CD8-positive, alpha-beta memory T cell (primary cell): ENCODE results near the gene SIL1. TPM values are rescaled to one million over a fixed set of nuclear protein-coding genes. Genes with fewer than 3 reads are reported as not detected.

Experiments
- CTCF ChIA-PET: fragments of 350-600 bp; sonication (Branson Sonifier 250); formaldehyde crosslinking; loops from one replicate; lab custom pipeline; 2021; ENCODE audit warnings: antibody characterized with exemption; lab: Charles Lee
- POLR2A ChIA-PET: fragments of 350-600 bp; sonication (Branson Sonifier 250); formaldehyde crosslinking; loops from one replicate; lab custom pipeline; 2021; ENCODE audit warnings: antibody characterized with exemption; lab: Charles Lee
- DNase-seq, 5 donors: peaks; one replicate each; pipeline versions ENCODE4 v3.0.0 to v3.0.0-alpha.2; 2020 to 2022; ENCODE audit warnings: mixed read lengths in 1 of 5
- H3K27ac ChIP-seq: one replicate; pipeline ENCODE4 v1.7.0; 2013; ENCODE audit warnings: low read depth, mild to moderate bottlenecking, low read length, moderate library complexity
- H3K27me3 ChIP-seq: 2 replicates; pipeline ENCODE4 v1.7.0; 2013; ENCODE audit warnings: low read length, mild to moderate bottlenecking; ENCODE audit not compliant: insufficient read depth, poor library complexity, severe bottlenecking
- H3K36me3 ChIP-seq: 2 replicates; pipeline ENCODE4 v1.7.0; 2013; ENCODE audit warnings: mild to moderate bottlenecking, low read length, moderate library complexity; ENCODE audit not compliant: insufficient read depth
- H3K4me1 ChIP-seq: 2 replicates; pipeline ENCODE4 v1.7.0; 2013; ENCODE audit warnings: mild to moderate bottlenecking, low read length, moderate library complexity; ENCODE audit not compliant: insufficient read depth
- H3K4me3 ChIP-seq: 2 replicates; pipeline ENCODE4 v1.7.0; 2013; ENCODE audit warnings: mild to moderate bottlenecking, low read length
- H3K9me3 ChIP-seq: 2 replicates; pipeline ENCODE4 v1.7.0; 2013; ENCODE audit warnings: mild to moderate bottlenecking, low read length
- H3K27ac Mint-ChIP-seq, 8 donors: one replicate each; pipeline ENCODE4 v1.8.0; 2020 to 2021; ENCODE audit warnings: mixed read lengths in 8 of 8, mild to moderate bottlenecking in 6 of 8, inconsistent platforms in 3 of 8, moderate library complexity in 3 of 8
- H3K27me3 Mint-ChIP-seq, 2 donors: one replicate each; pipeline ENCODE4 v1.8.0; 2020 to 2021; ENCODE audit warnings: mixed read lengths in 2 of 2, mild to moderate bottlenecking in 1 of 2, moderate library complexity in 1 of 2
- H3K36me3 Mint-ChIP-seq, 3 donors: one replicate each; pipeline ENCODE4 v1.8.0; 2020 to 2021; ENCODE audit warnings: mixed read lengths in 3 of 3, inconsistent platforms in 1 of 3, mild to moderate bottlenecking in 1 of 3
- H3K4me1 Mint-ChIP-seq, 3 donors: one replicate each; pipeline ENCODE4 v1.8.0; 2020 to 2021; ENCODE audit warnings: mixed read lengths in 3 of 3, inconsistent platforms in 1 of 3, mild to moderate bottlenecking in 1 of 3
- H3K4me3 Mint-ChIP-seq, 7 donors: one replicate each; pipeline ENCODE4 v1.8.0; 2020 to 2021; ENCODE audit warnings: mixed read lengths in 7 of 7, mild to moderate bottlenecking in 6 of 7, moderate library complexity in 4 of 7, inconsistent platforms in 2 of 7
- H3K9me3 Mint-ChIP-seq, 5 donors: one replicate each; pipeline ENCODE4 v1.8.0; 2020 to 2022; ENCODE audit warnings: mixed read lengths in 5 of 5, mild to moderate bottlenecking in 3 of 5, moderate library complexity in 2 of 5, inconsistent platforms in 1 of 5
- polyA plus RNA-seq: library from polyadenylated mRNA; unstranded; fragments of 300-500 nt; fragmentation: Illumina TruSeq; gene quantifications from one replicate; pipeline ENCODE4 v1.2.3, GENCODE V29; 2021
- total RNA-seq, 2 experiments: library from RNA; stranded (reverse); gene quantifications; one replicate each; pipeline ENCODE4 v1.2.3, GENCODE V29; 2021

Gene SIL1
- total and polyA plus RNA-seq, 3 experiments from 2014 or later: 15.0 to 27.5 (median 26.6) TPM

GRCh38 chr5:139151902-139152301, 46.3 kb downstream of the SIL1 start:
- POLR2A ChIA-PET: no interaction called here
- H3K4me1 ChIP-seq: no peaks in the 10 kb centered on the region
- no peak overlapping the region for H3K27ac Mint-ChIP-seq
- no peaks in the 10 kb centered on the region for H3K27me3 ChIP-seq
- H3K27me3 Mint-ChIP-seq: no peaks in the 10 kb centered on the region
- DNase-seq: no peak
- no peak overlapping the region for H3K4me3 ChIP-seq
- H3K36me3 ChIP-seq: no peaks in the 10 kb centered on the region
- H3K9me3 Mint-ChIP-seq: no peaks in the 10 kb centered on the region
- no peak overlapping the region for H3K27ac ChIP-seq
- peaks cover 0 to 6% (median 0%) of the 10 kb centered on the region in 3 donors for H3K4me1 Mint-ChIP-seq
- peaks cover 1 to 7% (median 2%) of the 10 kb centered on the region in 3 donors for H3K36me3 Mint-ChIP-seq
- no peak overlapping the region for H3K4me3 Mint-ChIP-seq
- H3K9me3 ChIP-seq: no peaks in the 10 kb centered on the region
- CTCF ChIA-PET: no interaction called here

- Histone ChIP-seq H3K4me1 (no peaks in the 10 kb centered on the region), H3K9me3 (no peaks in the 10 kb centered on the region), H3K27ac (no peak overlapping the region), H3K4me3 (no peak overlapping the region), H3K27me3 (no peaks in the 10 kb centered on the region), H3K36me3 (no peaks in the 10 kb centered on the region)
- ChIA-PET CTCF (no interaction called here), POLR2A (no interaction called here)
- H3K27me3 Mint-ChIP-seq: no peaks in the 10 kb centered on the region
- H3K4me3 Mint-ChIP-seq: no peak overlapping the region
- peaks cover 0 to 2% (median 1%) of the 10 kb centered on the region in 3 donors for H3K36me3 Mint-ChIP-seq
- no peak for DNase-seq
- peak overlapping the region in 1 of 8 donors; percentile 26 for H3K27ac Mint-ChIP-seq
- no peaks in the 10 kb centered on the region for H3K9me3 Mint-ChIP-seq
- peaks cover 0 to 6% (median 0%) of the 10 kb centered on the region in 3 donors for H3K4me1 Mint-ChIP-seq
These were observed 47.7 kb downstream of the SIL1 start for GRCh38 chr5:139150367-139150999.

- no peaks in the 10 kb centered on the region for H3K36me3 ChIP-seq
- H3K27ac ChIP-seq: no peak overlapping the region
- Mint-ChIP-seq H3K4me1 (peaks cover 0 to 6% (median 0%) of the 10 kb centered on the region in 3 donors), H3K27ac (no peak overlapping the region), H3K36me3 (peaks cover 0 to 2% (median 1%) of the 10 kb centered on the region in 3 donors), H3K4me3 (no peak overlapping the region), H3K27me3 (no peaks in the 10 kb centered on the region), H3K9me3 (no peaks in the 10 kb centered on the region)
- no peak for DNase-seq
- H3K9me3 ChIP-seq: no peaks in the 10 kb centered on the region
- H3K27me3 ChIP-seq: no peaks in the 10 kb centered on the region
- H3K4me1 ChIP-seq: no peaks in the 10 kb centered on the region
- CTCF ChIA-PET: interaction anchor here (0.9 kb wide), 1 partner anchor 570 kb away, joined by 4 read pairs; no protein-coding TSS in a partner anchor
- POLR2A ChIA-PET: no interaction called here
- no peak overlapping the region for H3K4me3 ChIP-seq
These were observed 48.5 kb downstream of the SIL1 start for GRCh38 chr5:139149477-139150199.

- H3K9me3 Mint-ChIP-seq: no peaks in the 10 kb centered on the region
- ChIA-PET CTCF (interaction anchor here (0.9 kb wide), 1 partner anchor 570 kb away, joined by 4 read pairs; no protein-coding TSS in a partner anchor), POLR2A (no interaction called here)
- no peak overlapping the region for H3K4me3 Mint-ChIP-seq
- no peaks in the 10 kb centered on the region for H3K27me3 Mint-ChIP-seq
- H3K27me3 ChIP-seq: no peaks in the 10 kb centered on the region
- no peak for DNase-seq
- peaks cover 0 to 1% (median 0%) of the 10 kb centered on the region in 3 donors for H3K36me3 Mint-ChIP-seq
- no peaks in the 10 kb centered on the region for H3K9me3 ChIP-seq
- no peak overlapping the region for H3K27ac Mint-ChIP-seq
- no peak overlapping the region for H3K4me3 ChIP-seq
- no peaks in the 10 kb centered on the region for H3K4me1 ChIP-seq
- H3K4me1 Mint-ChIP-seq: peaks cover 0 to 6% (median 0%) of the 10 kb centered on the region in 3 donors
- H3K36me3 ChIP-seq: no peaks in the 10 kb centered on the region
- H3K27ac ChIP-seq: no peak overlapping the region
These were observed 49.2 kb downstream of the SIL1 start for GRCh38 chr5:139148986-139149385.

- ChIA-PET CTCF (interaction anchor here (0.9 kb wide), 1 partner anchor 569 kb away, joined by 4 read pairs; no protein-coding TSS in a partner anchor), POLR2A (no interaction called here)
- Histone ChIP-seq H3K9me3 (no peaks in the 10 kb centered on the region), H3K27ac (no peak overlapping the region), H3K27me3 (no peaks in the 10 kb centered on the region), H3K36me3 (no peaks in the 10 kb centered on the region), H3K4me3 (no peak overlapping the region), H3K4me1 (no peaks in the 10 kb centered on the region)
- no peak overlapping the region for H3K27ac Mint-ChIP-seq
- H3K9me3 Mint-ChIP-seq: no peaks in the 10 kb centered on the region
- no peak overlapping the region for H3K4me3 Mint-ChIP-seq
- peaks cover 0 to 6% (median 0%) of the 10 kb centered on the region in 3 donors for H3K4me1 Mint-ChIP-seq
- H3K27me3 Mint-ChIP-seq: no peaks in the 10 kb centered on the region
- peaks cover 0 to 1% (median 0%) of the 10 kb centered on the region in 3 donors for H3K36me3 Mint-ChIP-seq
- no peak for DNase-seq
These were observed 49.9 kb downstream of the SIL1 start for GRCh38 chr5:139148306-139148705.

- no peak overlapping the region for H3K4me3 ChIP-seq
- CTCF ChIA-PET: no interaction called here
These were observed 50.6 kb downstream of the SIL1 start for GRCh38 chr5:139147483-139148087.

GRCh38 chr5:139146809-139147482, 51.2 kb downstream of the SIL1 start:
- Histone ChIP-seq H3K4me3 (no peak overlapping the region), H3K4me1 (no peaks in the 10 kb centered on the region), H3K27me3 (no peaks in the 10 kb centered on the region), H3K36me3 (no peaks in the 10 kb centered on the region), H3K27ac (no peak overlapping the region), H3K9me3 (no peaks in the 10 kb centered on the region)
- H3K9me3 Mint-ChIP-seq: no peaks in the 10 kb centered on the region
- no peak overlapping the region for H3K4me3 Mint-ChIP-seq
- ChIA-PET CTCF (no interaction called here), POLR2A (no interaction called here)
- H3K27me3 Mint-ChIP-seq: no peaks in the 10 kb centered on the region
- no peak for DNase-seq
- H3K36me3 Mint-ChIP-seq: no peaks in the 10 kb centered on the region
- H3K4me1 Mint-ChIP-seq: peaks cover 0 to 6% (median 0%) of the 10 kb centered on the region in 3 donors
- H3K27ac Mint-ChIP-seq: peak overlapping the region in 3 of 8 donors; percentile 7 to 60 (median 35)

More at GRCh38 chr5:139147483-139148087, 50.6 kb downstream of the SIL1 start:
- no peak overlapping the region for H3K27ac ChIP-seq
- Mint-ChIP-seq H3K4me3 (no peak overlapping the region), H3K27ac (peak overlapping the region in 2 of 8 donors; percentile 35 to 60), H3K27me3 (no peaks in the 10 kb centered on the region), H3K36me3 (no peaks in the 10 kb centered on the region), H3K4me1 (peaks cover 0 to 6% (median 0%) of the 10 kb centered on the region in 3 donors), H3K9me3 (no peaks in the 10 kb centered on the region)
- H3K4me1 ChIP-seq: no peaks in the 10 kb centered on the region
- POLR2A ChIA-PET: no interaction called here
- H3K36me3 ChIP-seq: no peaks in the 10 kb centered on the region
- no peak for DNase-seq
- no peaks in the 10 kb centered on the region for H3K9me3 ChIP-seq
- H3K27me3 ChIP-seq: no peaks in the 10 kb centered on the region
